HCT116 (cell line): Measurements from ENCODE around the gene TAF4. TPM values are rescaled to one million over a fixed set of nuclear protein-coding genes. Genes with fewer than 3 reads are reported as not detected.

Source experiments
- ATAC-seq: fragments of 200-7000 bp; cut with Tn5 transposase; 2 replicates; pipeline ENCODE4 v1.9.1; 2020; ENCODE audit warnings: mild to moderate bottlenecking, moderate library complexity
- BruUV-seq: library from RNA; stranded (reverse); fragments of 400-500 nt; replicated peaks from 2 replicates; lab custom pipeline; 2021; lab: Mats Ljungman, UMichigan
- CTCF ChIA-PET: fragments of 300-600 bp; sonication (Branson Sonifier 250); formaldehyde crosslinking; loops from one replicate; lab custom pipeline; 2021; ENCODE audit warnings: antibody characterized with exemption; lab: Charles Lee
- POLR2A ChIA-PET: fragments of 300-600, 350-600 bp; sonication (Branson Sonifier 250); formaldehyde crosslinking; loops from one replicate; lab custom pipeline; 2021; ENCODE audit warnings: antibody characterized with exemption; lab: Charles Lee
- RAD21 ChIA-PET, 2 experiments: fragments of 300-600 bp; sonication (Branson Sonifier 250); formaldehyde crosslinking; loops; one replicate each; lab custom pipeline; 2023; ENCODE audit warnings: low total read pairs in 2 of 2; ENCODE audit not compliant: uncharacterized antibody in 2 of 2, unreplicated experiment in 2 of 2, low non-redundant PET in 1 of 2; lab: Charles Lee
- DNase-seq: peaks from one replicate; pipeline ENCODE4 v3.0.0-alpha.2; 2010; ENCODE audit warnings: low read depth, low spot score
- H2AFZ ChIP-seq: fragments of 200-600 bp; shearing (Covaris generic), sonication (generic); 2 replicates; pipeline ENCODE4 v1.6.1; 2017; ENCODE audit warnings: low read depth, mixed run types, mixed read lengths, antibody characterized with exemption, low read length; ENCODE audit not compliant: poor library complexity, severe bottlenecking
- H3K27ac ChIP-seq: 2 replicates; pipeline ENCODE4 v1.5.1; 2012; ENCODE audit warnings: low read depth, low read length
- H3K27me3 ChIP-seq: fragments of 200-600 bp; sonication (generic); 2 replicates; pipeline ENCODE4 v1.6.1; 2016; ENCODE audit warnings: mixed run types, low read length, mixed read lengths; ENCODE audit not compliant: insufficient read depth
- H3K36me3 ChIP-seq, 2 experiments: fragments of 200-500 bp in 1 of 2; fragments of 200-600 bp in 1 of 2; sonication (Bioruptor generic) in 1 of 2; sonication (generic) in 1 of 2; 2 replicates each; pipeline versions ENCODE4 v1.5.1 to v1.6.1; 2014 to 2016; ENCODE audit warnings: low read length in 2 of 2, inconsistent platforms in 1 of 2, mixed read lengths in 1 of 2, mixed run types in 1 of 2; ENCODE audit not compliant: insufficient read depth in 2 of 2, control insufficient read depth in 1 of 2
- H3K4me1 ChIP-seq, 2 experiments: fragments of 200-600 bp in 1 of 2; sonication (generic) in 1 of 2; 2 replicates each; pipeline versions ENCODE4 v1.5.1 to v1.6.1; 2012 to 2017; ENCODE audit warnings: low read length in 2 of 2, inconsistent platforms in 1 of 2, mild to moderate bottlenecking in 1 of 2, mixed read lengths in 1 of 2, mixed run types in 1 of 2, moderate library complexity in 1 of 2; ENCODE audit not compliant: insufficient read depth in 2 of 2, control insufficient read depth in 1 of 2
- H3K4me2 ChIP-seq: fragments of 200-600 bp; sonication (generic); 2 replicates; pipeline ENCODE4 v1.6.1; 2017; ENCODE audit warnings: mixed run types, low read length, mixed read lengths
- H3K4me3 ChIP-seq, 2 experiments: fragments of 200-600 bp in 1 of 2; sonication (generic) in 1 of 2; replicated peaks in 1 of 2; 2 replicates each; pipeline ENCODE4 v1.5.1; 2011 to 2016; ENCODE audit warnings: low read length in 2 of 2, control low read depth in 1 of 2, low read depth in 1 of 2, mild to moderate bottlenecking in 1 of 2, mixed read lengths in 1 of 2, mixed run types in 1 of 2
- H3K79me2 ChIP-seq: fragments of 200-600 bp; sonication (generic); 2 replicates; pipeline ENCODE4 v1.6.1; 2017; ENCODE audit warnings: mild to moderate bottlenecking, mixed run types, low read length, moderate library complexity, mixed read lengths; ENCODE audit not compliant: insufficient read depth
- H3K9ac ChIP-seq: fragments of 200-600 bp; sonication (generic); 2 replicates; pipeline ENCODE4 v1.6.1; 2016; ENCODE audit warnings: low read length, mixed read lengths
- H3K9me2 ChIP-seq: fragments of 200-600 bp; sonication (generic), shearing (Covaris generic); 2 replicates; pipeline ENCODE4 v1.6.1; 2017; ENCODE audit warnings: mixed run types, mild to moderate bottlenecking, moderate library complexity; ENCODE audit not compliant: insufficient read depth
- H3K9me3 ChIP-seq, 2 experiments: fragments of 200-500 bp in 1 of 2; fragments of 200-600 bp in 1 of 2; sonication (Bioruptor generic) in 1 of 2; sonication (generic) in 1 of 2; 2 replicates each; pipeline ENCODE4 v1.6.1; 2014 to 2017; ENCODE audit warnings: low read length in 2 of 2, mixed read lengths in 2 of 2, inconsistent platforms in 1 of 2, low read depth in 1 of 2, mild to moderate bottlenecking in 1 of 2, mixed run types in 1 of 2, moderate library complexity in 1 of 2; ENCODE audit not compliant: control insufficient read depth in 1 of 2, insufficient read depth in 1 of 2
- H4K20me1 ChIP-seq: fragments of 200-600 bp; sonication (generic), shearing (Covaris generic); 2 replicates; pipeline ENCODE4 v1.6.1; 2017; ENCODE audit warnings: mixed run types, mild to moderate bottlenecking, moderate library complexity; ENCODE audit not compliant: insufficient read depth
- CBX3 ChIP-seq: IDR thresholded peaks from 2 replicates; pipeline ENCODE4 v1.6.1; 2012; ENCODE audit warnings: low read depth
- ELF1 ChIP-seq: IDR thresholded peaks from 2 replicates; pipeline ENCODE4 v1.6.1; 2012; ENCODE audit warnings: low read depth, borderline replicate concordance
- EZH2 ChIP-seq: fragments of 200-600 bp; sonication (generic); IDR thresholded peaks from 2 replicates; pipeline ENCODE4 v1.6.1; 2017; ENCODE audit warnings: antibody characterized with exemption, mixed run types
- FOSL1 ChIP-seq: IDR thresholded peaks from 2 replicates; pipeline ENCODE4 v1.6.1; 2012; ENCODE audit warnings: low read depth
- POLR2A ChIP-seq: IDR thresholded peaks from 2 replicates; pipeline ENCODE4 v1.7.0; 2011; ENCODE audit warnings: borderline replicate concordance; ENCODE audit not compliant: insufficient read depth, insufficient read length; ENCODE audit errors: extremely low read depth
- POLR2AphosphoS5 ChIP-seq: IDR thresholded peaks from 2 replicates; pipeline ENCODE4 v1.6.1; 2011; ENCODE audit warnings: mild to moderate bottlenecking, low read depth, low read length, moderate library complexity
- RAD21 ChIP-seq: IDR thresholded peaks from 2 replicates; pipeline ENCODE4 v1.6.1; 2012; ENCODE audit warnings: low read depth, mild to moderate bottlenecking
- SIN3A ChIP-seq: IDR thresholded peaks from 2 replicates; pipeline ENCODE4 v1.6.1; 2012; ENCODE audit warnings: low read depth
- SP1 ChIP-seq: IDR thresholded peaks from 2 replicates; pipeline ENCODE4 v1.6.1; 2012; ENCODE audit warnings: low read depth
- TCF7L2 ChIP-seq: IDR thresholded peaks from 2 replicates; pipeline ENCODE4 v1.7.0; 2011; ENCODE audit warnings: borderline replicate concordance, inconsistent platforms; ENCODE audit not compliant: insufficient read depth, insufficient read length; ENCODE audit errors: extremely low read depth
- ZBTB33 ChIP-seq: IDR thresholded peaks from 2 replicates; pipeline ENCODE4 v1.6.1; 2011; ENCODE audit warnings: mild to moderate bottlenecking, low read length, moderate library complexity; ENCODE audit not compliant: insufficient replicate concordance; ENCODE audit errors: extremely low read depth
- ZNF274 ChIP-seq: fragments of 200-500 bp; sonication (Bioruptor generic); IDR thresholded peaks from 2 replicates; pipeline ENCODE4 v1.6.1; 2014; ENCODE audit warnings: mild to moderate bottlenecking, low read depth, low read length, inconsistent platforms
- intact Hi-C: fragments of 100-400 bp; cut with micrococcal nuclease; formaldehyde crosslinking; loops from 2 replicates; pipeline ENCODE4 v1.10.0; 2022
- total RNA-seq: library from RNA; stranded (reverse); gene quantifications from one replicate; pipeline ENCODE4 v1.2.1, GENCODE V29; 2021; ENCODE audit not compliant: unreplicated experiment
- TF ChIP-seq, protein P1 (sequence below): IDR thresholded peaks from 2 replicates; pipeline ENCODE4 v1.6.1; 2012

The TAF4 gene
- total RNA-seq, 1 experiment from 2014 or later, result 26.8 TPM

DNA sequence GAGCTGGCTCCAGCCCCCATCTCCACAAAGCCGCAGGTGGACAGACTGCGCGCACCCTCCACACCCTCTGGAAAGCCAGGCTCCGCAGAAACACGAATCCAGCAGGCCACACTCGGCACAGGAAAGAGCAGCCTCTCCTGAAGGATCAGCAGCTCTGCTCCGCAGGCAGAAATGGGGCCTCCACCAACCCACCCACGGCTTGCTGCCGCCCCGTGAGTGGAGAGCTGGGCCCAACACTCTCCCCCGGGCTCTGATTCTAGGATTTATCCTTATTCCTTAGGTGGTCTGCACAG is 39.2 kb downstream of the TAF4 start:
- no peak overlapping the region for H2AFZ ChIP-seq
- H3K4me3 ChIP-seq, result no peak overlapping the region
- DNase-seq (no peak), ATAC-seq (no peak)
- no peaks in the 10 kb centered on the region for H3K27me3 ChIP-seq
- H3K9me3 ChIP-seq, result no peaks in the 10 kb centered on the region
- H3K36me3 ChIP-seq, result no peaks in the 10 kb centered on the region
- peaks cover 97% of the 10 kb centered on the region for H3K79me2 ChIP-seq
- H4K20me1 ChIP-seq, result 0 out of 2 replicates have a peak, but pooled peaks cover 4% of the 10 kb centered on the region
- no peaks in the 10 kb centered on the region for H3K4me1 ChIP-seq
- intact Hi-C loops, result no loop called here
- no peaks in the 10 kb centered on the region for H3K9me2 ChIP-seq
- no peak overlapping the region for H3K9ac ChIP-seq
- H3K4me2 ChIP-seq, result no peak overlapping the region
- no peak for TF ChIP-seq SIN3A
- no peak for TF ChIP-seq POLR2A
- TF ChIP-seq SP1, result no peak
- no peak for TF ChIP-seq EZH2
- TF ChIP-seq ZBTB33, result no peak
- TF ChIP-seq POLR2AphosphoS5, result no peak
- TF ChIP-seq FOSL1, result no peak
- TF ChIP-seq ELF1, result no peak
- no peak for TF ChIP-seq ZNF274
- TF ChIP-seq RAD21, result no peak
- TF ChIP-seq TCF7L2, result no peak
- no peak for TF ChIP-seq CBX3
- TF ChIP-seq, protein P1, sequence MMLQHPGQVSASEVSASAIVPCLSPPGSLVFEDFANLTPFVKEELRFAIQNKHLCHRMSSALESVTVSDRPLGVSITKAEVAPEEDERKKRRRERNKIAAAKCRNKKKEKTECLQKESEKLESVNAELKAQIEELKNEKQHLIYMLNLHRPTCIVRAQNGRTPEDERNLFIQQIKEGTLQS, result no peak
- TF ChIP-seq, all 23 proteins: peak for 0
- RAD21 ChIA-PET, result no interaction called here
- no TSS peak for BruUV-seq
- no peak overlapping the region for H3K27ac ChIP-seq
- POLR2A ChIA-PET, result no interaction called here
- CTCF ChIA-PET, result no interaction called here
